ENCODE results near the gene TEX52.

Gene TEX52

DNA sequence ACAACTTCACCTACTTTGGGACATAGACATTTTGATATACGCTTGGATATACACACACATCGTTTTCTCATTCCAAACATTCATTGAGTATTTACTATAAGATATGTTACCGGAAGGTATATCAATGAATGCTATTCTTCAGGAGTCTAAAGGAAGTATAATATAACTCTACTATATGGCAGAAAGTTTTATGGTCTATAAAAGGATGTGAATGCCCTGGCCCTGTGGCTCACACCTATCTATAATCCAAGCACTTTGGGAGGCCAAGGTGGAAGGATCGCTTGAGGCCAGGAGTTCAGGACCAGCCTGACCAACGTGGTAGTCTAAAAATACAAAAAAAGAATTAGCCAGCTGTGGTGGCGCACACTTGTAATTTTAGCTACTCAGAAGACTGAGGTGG lies 27.6 kb downstream of the TEX52 start:
- DNase-seq (ENCODE audit: low spot score), result no peak

- no peak for DNase-seq (ENCODE audit: low spot score)
These were observed 29.9 kb downstream of the TEX52 start for GRCh38 chr12:2826721-2827515.

DNA sequence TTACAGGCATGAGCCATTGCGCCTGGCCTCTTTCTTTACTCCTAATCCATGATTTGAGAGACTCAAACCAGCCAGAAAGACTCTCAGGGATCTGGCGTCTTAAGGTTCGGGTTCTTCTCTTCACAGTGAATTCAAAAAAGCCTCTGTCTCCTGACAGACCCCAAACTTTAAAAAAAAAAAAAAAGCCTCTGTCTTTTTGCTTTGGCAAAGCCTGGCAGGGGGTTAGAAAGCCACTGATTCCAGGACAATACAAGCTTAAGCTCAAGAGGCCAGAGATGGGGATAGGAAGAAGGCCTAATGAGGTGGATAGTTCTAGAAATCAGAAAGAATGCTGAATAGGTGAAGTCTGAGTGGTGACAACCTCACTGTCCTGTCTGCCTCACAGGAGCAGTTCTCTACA lies 30.8 kb downstream of the TEX52 start:
- no peak for DNase-seq (ENCODE audit: low spot score)

GRCh38 chr12:2825132-2825531 lies 31.7 kb downstream of the TEX52 start:
- no peak for DNase-seq (ENCODE audit: low spot score)

DNA sequence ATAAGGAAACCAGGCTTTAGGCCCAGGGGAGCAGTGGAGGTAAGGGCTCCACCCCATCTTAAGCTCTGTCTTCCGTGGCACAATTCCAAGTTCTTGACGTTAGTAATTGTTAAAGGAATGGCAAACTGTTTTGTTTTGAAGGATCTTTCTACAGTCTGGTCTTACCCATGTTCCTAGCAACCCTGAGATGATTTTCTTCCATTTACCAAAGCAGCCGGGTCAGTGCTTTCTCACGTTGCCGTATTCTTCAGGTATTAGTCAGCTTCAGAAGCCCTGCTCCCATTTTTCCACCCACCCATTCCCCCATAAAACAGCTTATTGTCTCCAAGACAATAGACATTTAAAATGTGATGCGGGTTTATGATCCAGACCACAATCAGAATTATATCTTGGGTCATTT lies 32.3 kb downstream of the TEX52 start:
- DNase-seq (ENCODE audit: low spot score), result no peak

DNA sequence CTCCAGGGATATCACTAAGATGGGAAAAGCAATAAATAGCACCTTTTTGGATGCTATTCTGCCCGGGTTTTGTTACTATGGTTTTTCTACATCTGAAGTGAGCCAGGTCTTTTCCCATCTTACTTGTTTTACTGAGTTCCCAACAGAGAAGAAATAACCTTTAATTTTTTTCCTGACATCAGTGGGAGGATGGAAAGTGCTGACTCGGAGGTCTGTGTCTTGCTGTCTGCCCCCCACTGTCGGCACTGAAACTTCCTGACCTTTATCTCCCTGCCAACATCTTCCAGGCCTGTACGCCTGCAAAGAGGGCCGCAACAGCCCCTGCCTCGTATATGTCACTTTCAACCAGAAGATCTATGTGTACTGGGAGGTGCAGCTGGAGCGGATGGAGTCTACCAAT lies 33.4 kb downstream of the TEX52 start:
- DNase-seq (ENCODE audit: low spot score), result no peak

- no peak for DNase-seq (ENCODE audit: low spot score)
These were observed 36.4 kb downstream of the TEX52 start for GRCh38 chr12:2820432-2820831.

DNA sequence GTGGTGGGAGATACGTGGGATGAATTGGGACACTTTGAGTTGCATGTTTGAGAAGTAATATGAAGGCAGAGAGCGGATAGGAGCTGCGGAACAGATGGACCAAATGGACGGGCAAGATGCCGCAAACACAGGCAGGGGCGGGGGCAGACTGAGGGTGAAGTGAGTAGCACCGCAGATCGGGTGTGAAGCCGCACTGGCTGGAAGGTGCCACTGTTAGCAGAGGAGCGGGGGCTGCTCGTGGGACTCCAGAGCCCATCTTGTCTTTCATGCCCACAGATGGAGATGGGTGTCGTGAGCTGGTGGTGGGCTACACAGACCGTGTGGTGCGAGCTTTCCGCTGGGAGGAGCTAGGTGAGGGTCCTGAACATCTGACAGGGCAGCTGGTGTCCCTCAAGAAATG lies 37.0 kb downstream of the TEX52 start:
- no peak for DNase-seq (ENCODE audit: low spot score)

DNA sequence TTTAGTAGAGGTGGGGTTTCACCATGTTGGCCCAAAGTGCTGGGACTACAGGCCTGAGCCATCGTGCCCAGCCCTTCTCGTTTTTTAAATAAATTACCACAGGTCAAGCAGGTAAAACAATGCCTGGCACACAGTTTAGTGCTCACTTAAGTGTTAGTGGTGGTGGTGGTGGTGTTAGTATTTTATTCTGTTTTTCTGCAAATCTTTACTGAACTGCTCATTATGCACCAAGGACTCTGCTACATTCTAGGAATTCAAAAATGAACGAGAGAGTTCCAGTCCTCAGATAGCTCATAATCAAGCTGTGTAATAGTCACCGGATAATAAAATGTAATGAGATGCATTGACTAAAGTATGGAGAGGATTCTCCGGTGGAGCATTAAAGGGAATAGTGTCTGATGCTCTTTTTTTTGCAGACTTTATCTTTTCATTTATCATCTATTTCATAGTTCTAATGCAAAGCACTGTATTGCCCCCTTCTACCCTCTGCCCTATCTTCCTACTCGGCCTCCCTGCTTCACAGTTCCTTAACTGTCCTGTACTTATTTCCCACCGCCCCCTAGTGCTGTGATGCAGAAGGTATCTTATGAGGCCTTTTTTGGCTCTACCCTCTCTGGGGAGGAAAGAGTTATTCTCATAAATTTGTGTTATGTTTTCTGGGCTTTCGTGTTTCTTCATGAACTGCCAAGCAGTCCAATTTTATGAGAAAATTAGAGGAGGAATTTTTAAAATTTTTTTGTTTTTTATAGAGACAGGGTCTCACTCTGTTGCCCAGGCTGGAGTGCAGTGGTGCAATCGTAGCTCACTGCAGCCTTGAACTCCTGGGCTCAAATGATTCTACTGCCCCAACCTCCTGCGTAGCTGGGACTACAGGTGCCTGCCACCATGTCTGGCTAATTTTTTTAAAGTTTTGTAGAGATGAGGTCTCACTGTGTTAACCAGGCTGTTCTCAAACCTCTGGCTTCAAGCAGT lies 43.3 kb downstream of the TEX52 start:
- peak; percentile 81 for DNase-seq (ENCODE audit: low spot score)

DNA sequence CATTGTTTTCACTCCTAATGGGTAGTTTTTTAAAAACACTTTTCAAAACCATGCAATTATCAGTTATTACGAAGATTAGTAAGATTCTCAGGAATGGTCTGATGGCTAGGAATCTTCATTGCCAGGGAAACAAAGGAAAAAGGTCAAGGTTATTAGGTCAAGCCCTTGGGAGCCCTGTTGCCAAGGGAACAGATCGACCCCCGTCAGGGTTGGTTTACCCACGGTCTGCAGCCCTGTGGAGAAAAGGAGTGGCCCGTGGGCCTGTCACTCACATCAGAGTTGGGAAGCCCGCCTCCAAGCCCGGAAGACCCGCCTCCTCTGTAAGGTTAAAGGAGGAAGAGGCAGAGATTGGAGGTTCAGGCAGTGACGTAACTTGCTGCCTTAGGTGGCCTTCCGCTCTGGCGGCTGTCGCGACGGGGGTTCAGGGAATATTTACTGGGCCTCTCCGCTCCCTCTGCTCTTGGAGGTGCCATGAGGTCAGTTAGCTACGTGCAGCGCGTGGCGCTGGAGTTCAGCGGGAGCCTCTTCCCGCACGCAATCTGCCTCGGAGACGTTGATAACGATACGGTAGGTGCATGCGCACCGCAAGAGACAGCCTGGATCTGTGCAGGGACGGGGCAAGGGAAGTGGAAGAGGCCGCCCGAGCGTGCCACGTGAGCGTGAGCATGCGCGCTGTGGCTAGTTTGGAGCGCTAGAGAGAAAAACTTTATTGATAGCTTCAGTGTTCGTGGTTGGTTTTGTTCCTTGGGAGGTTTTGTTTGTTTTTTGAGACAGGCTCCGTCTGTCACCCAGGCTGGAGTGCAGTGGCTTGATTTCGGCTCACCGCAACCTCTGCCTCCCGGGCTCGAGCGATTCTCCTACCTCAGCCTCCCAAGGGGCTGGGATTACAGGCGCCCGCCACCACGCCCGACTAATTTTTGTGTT lies 44.3 kb downstream of the TEX52 start, which contains the start of gene ITFG2:
ITFG2 (plus strand) TSS at position 379 of the 924 bp plus-strand sequence; CDS start at position 472, 93 bp downstream.
- DNase-seq (ENCODE audit: low spot score), result peak; percentile 100

GRCh38 chr12:2811801-2812200 lies 45.0 kb downstream of the TEX52 start:
- DNase-seq (ENCODE audit: low spot score), result no peak

- no peak for DNase-seq (ENCODE audit: low spot score)
These were observed 50.1 kb downstream of the TEX52 start for GRCh38 chr12:2806700-2807099.

GRCh38 chr12:2805143-2805520 lies 51.7 kb downstream of the TEX52 start:
- no peak for DNase-seq (ENCODE audit: low spot score)

DNA sequence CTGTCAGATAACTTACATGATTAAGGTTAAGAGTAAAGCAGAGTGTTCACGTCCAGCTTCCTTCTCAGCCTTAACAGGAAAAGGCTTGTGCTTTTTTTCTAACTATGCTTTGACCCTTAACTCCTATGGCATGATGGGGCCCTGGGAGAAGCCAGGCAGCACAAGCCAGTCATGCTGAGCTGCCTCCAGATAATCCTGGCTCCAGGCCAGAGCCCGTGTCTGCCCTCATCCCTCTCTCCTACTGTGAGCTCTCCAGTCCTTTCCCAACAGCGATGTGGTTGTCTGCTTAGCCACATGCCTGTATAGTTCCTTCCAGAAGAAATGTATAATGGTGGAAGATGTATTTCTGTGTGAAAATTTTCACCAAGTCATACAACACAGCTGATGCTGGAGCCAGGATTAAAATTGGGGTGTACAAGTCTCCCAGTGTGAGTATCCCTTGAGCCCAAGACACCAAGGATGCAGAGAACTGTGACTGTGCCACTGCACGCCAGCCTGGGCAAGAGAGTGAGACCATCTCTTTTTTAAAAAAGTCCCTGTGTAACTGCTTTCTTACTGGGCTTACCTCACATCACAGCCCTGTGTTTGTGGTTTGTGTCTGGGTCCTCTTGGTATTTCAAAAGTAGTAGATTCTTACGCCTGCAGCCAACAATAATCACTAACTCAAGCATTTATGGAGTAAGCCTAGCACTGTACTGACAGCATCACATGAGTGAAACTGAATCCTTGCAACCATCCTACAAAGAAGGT lies 52.3 kb downstream of the TEX52 start:
- DNase-seq (ENCODE audit: low spot score), result no peak

DNA sequence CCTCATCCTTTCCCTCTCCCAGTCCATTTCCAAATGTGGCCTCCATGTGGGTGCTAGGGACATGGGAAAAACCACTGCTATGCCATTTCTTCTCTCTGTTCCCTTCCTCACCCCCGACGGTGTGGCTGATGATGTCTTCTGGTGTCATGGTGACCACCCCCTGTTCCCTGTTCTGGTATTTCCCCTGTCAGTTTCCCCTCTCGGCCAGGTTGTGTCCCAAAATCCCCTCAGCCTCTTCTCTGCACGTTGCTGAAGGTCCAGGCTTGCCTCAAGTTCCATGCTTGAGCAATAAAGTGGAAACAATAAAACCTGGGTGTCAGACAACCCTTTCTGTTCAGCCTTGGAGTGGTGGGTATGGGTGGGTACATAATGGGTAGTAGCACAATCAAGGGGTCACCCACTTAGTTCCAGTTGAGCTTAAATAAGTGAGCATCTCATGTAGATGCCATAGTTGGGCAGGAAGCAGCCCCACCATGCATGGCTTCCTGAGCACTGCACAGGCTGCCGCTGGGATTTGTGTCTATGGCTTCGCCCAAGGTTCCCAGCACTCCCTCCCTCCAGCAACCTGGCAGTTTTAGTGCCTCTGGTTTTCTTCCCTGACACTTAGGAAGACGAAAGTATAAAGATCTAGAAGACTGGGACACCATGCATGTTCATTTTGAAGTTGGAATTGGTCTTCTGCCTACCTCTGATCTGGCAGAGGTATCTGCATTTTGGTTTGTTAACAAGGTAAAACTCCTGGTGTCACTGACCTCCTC lies 53.0 kb downstream of the TEX52 start:
- no peak for DNase-seq (ENCODE audit: low spot score)

DNA sequence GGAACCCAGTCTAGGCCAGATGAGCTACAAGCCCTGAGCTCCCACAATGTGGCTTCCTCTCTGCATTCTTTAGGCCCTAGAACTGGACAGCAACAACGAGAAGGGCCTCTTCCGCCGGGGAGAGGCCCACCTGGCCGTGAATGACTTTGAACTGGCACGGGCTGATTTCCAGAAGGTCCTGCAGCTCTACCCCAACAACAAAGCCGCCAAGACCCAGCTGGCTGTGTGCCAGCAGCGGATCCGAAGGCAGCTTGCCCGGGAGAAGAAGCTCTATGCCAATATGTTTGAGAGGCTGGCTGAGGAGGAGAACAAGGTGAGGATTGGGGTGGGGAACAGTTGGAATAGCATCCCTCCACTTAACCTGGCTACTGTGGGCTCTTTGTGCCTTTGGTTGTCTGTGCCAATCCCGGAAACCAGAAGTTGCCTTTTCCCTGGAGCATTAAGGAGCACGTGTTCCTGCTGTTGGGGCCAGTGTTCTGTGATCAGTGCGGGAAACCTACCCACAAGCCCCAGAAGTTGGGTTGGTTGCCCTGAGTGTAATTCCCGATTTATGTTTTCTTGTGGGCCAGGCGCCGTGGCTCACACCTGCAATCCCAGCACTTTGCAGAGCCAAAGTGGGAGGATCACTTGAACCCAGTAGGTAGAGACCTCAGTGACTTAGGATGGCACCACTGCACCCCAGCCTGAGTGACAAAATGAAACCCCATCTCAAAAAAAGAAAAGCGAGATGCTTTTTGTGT lies 55.6 kb downstream of the TEX52 start:
- no peak for DNase-seq (ENCODE audit: low spot score)

DNA sequence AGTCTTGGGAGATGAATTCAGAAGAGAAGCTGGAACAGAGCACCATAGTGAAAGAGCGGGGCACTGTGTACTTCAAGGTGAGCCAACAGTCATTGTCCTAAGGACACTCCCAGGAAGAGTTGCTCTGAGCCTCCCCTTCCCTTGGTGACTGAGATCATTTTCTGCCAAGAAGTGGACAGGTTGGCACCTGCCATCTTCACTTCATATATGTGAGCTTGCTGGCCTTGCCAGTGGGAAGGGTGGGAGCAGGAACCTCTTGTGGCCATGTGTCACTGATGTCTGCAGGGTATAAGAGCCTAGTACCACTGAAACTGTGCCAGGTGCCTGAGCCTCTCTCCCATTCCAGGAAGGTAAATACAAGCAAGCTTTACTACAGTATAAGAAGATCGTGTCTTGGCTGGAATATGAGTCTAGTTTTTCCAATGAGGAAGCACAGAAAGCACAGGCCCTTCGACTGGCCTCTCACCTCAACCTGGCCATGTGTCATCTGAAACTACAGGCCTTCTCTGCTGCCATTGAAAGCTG lies 56.7 kb downstream of the TEX52 start:
- no peak for DNase-seq (ENCODE audit: low spot score)
